HepG2 (cell line): Measurements from ENCODE around the gene MEA1. TPM values are rescaled to one million over a fixed set of nuclear protein-coding genes. Genes with fewer than 3 reads are reported as not detected.

Experiments
- FOXA1 ChIP-seq, 2 experiments: fragments of 450-650 bp in 1 of 2; sonication (generic) in 1 of 2; formaldehyde crosslinking in 1 of 2; IDR thresholded peaks; 2 replicates each; pipeline versions ENCODE4 v1.4.0 to v1.6.1; 2016 to 2020; ENCODE audit warnings: missing genetic modification reagents in 1 of 2
- KDM6A ChIP-seq: IDR thresholded peaks from 2 replicates; pipeline ENCODE4 v1.6.1; 2016; ENCODE audit warnings: low read depth
- KLF11 ChIP-seq: IDR thresholded peaks from 2 replicates; pipeline ENCODE4 v1.6.1; 2016; ENCODE audit warnings: missing compliant biosample characterization
- MAFG ChIP-seq: sonication (generic); formaldehyde crosslinking; IDR thresholded peaks from 2 replicates; pipeline ENCODE4 v1.5.1; 2020; ENCODE audit warnings: mild to moderate bottlenecking, missing genetic modification reagents
- MBNL3 ChIP-seq: fragments of 250-450 bp; sonication (Bioruptor Pico); conservative IDR thresholded peaks from 2 replicates; pipeline ENCODE4 v1.8.0; 2022; ENCODE audit warnings: mild to moderate bottlenecking, inconsistent platforms
- MED1 ChIP-seq: sonication (generic); formaldehyde crosslinking; IDR thresholded peaks from 2 replicates; pipeline ENCODE4 v1.4.0; 2020; ENCODE audit warnings: missing genetic modification reagents
- MED8 ChIP-seq: sonication (generic); formaldehyde crosslinking; IDR thresholded peaks from 2 replicates; pipeline ENCODE4 v1.8.1; 2023; ENCODE audit warnings: mild to moderate bottlenecking, missing genetic modification reagents; ENCODE audit not compliant: insufficient replicate concordance
- MXI1 ChIP-seq: IDR thresholded peaks from 3 replicates; pipeline ENCODE4 v1.6.1; 2012; ENCODE audit warnings: low read depth, low read length, inconsistent platforms, borderline replicate concordance
- NCOA5 ChIP-seq: sonication (generic); formaldehyde crosslinking; IDR thresholded peaks from 2 replicates; pipeline ENCODE4 v1.4.0; 2020; ENCODE audit warnings: missing genetic modification reagents
- SRY ChIP-seq: sonication (generic); formaldehyde crosslinking; IDR thresholded peaks from 2 replicates; pipeline ENCODE4 v1.8.0; 2022; ENCODE audit warnings: mild to moderate bottlenecking, missing genetic modification reagents
- SYNCRIP ChIP-seq: fragments of 200-400 bp; formaldehyde crosslinking; IDR thresholded peaks from 2 replicates; pipeline ENCODE4 v1.6.1; 2018; ENCODE audit warnings: mild to moderate bottlenecking, low read depth, low read length; ENCODE audit not compliant: insufficient read depth
- ZC3H4 ChIP-seq: sonication (generic); formaldehyde crosslinking; IDR thresholded peaks from 2 replicates; pipeline ENCODE4 v1.4.0; 2020; ENCODE audit warnings: missing genetic modification reagents, borderline replicate concordance
- ZFP82 ChIP-seq: sonication (generic); formaldehyde crosslinking; IDR thresholded peaks from 2 replicates; pipeline ENCODE4 v1.5.1; 2020; ENCODE audit warnings: mild to moderate bottlenecking, missing genetic modification reagents, borderline replicate concordance
- ZFY ChIP-seq: sonication (generic); formaldehyde crosslinking; IDR thresholded peaks from 2 replicates; pipeline ENCODE4 v1.4.0; 2020; ENCODE audit warnings: missing genetic modification reagents
- ZNF33A ChIP-seq: sonication (generic); formaldehyde crosslinking; IDR thresholded peaks from 2 replicates; pipeline ENCODE4 v1.5.1; 2020; ENCODE audit warnings: missing genetic modification reagents, mild to moderate bottlenecking, moderate library complexity, borderline replicate concordance
- ZNF589 ChIP-seq: sonication (generic); formaldehyde crosslinking; conservative IDR thresholded peaks from 2 replicates; pipeline ENCODE4 v1.8.0; 2022; ENCODE audit warnings: mild to moderate bottlenecking, moderate library complexity, missing genetic modification reagents
- ZNF670 ChIP-seq: sonication (generic); formaldehyde crosslinking; IDR thresholded peaks from 2 replicates; pipeline ENCODE4 v1.8.0; 2022; ENCODE audit warnings: mild to moderate bottlenecking, missing genetic modification reagents, borderline replicate concordance
- ZNF749 ChIP-seq: sonication (generic); formaldehyde crosslinking; IDR thresholded peaks from 2 replicates; pipeline ENCODE4 v1.8.0; 2022; ENCODE audit warnings: mild to moderate bottlenecking, missing genetic modification reagents, moderate library complexity, borderline replicate concordance
- ZSCAN9 ChIP-seq: IDR thresholded peaks from 2 replicates; pipeline ENCODE4 v1.6.1; 2016; ENCODE audit warnings: borderline replicate concordance
- polyA plus RNA-seq, 8 experiments: library from polyadenylated mRNA; depleted of rRNA in 3 of 8; stranded (reverse) in 7 of 8; unstranded in 1 of 8; fragments of >200 nt; fragmentation: Illumina TruSeq in 4 of 8; extraction: Trizol in 4 of 8; gene quantifications; 2 replicates each; pipeline versions ENCODE4 v1.2.1 to v1.2.3, GENCODE V29; 2011 to 2016; ENCODE audit warnings: low read depth in 4 of 8, missing spikeins in 1 of 8, mixed read lengths in 1 of 8; ENCODE audit not compliant: insufficient read depth in 1 of 8
- total RNA-seq, 5 experiments: library from RNA; depleted of rRNA; stranded (reverse); fragments of >200 nt; fragmentation: Illumina TruSeq; extraction: Trizol; gene quantifications; 2 replicates each; pipeline ENCODE4 v1.2.3, GENCODE V29; 2016; ENCODE audit warnings: low read depth in 1 of 5
- TF ChIP-seq, protein P1 (sequence below): sonication (generic); formaldehyde crosslinking; IDR thresholded peaks from 2 replicates; pipeline ENCODE4 v1.5.1; 2020; ENCODE audit warnings: missing genetic modification reagents, mild to moderate bottlenecking, borderline replicate concordance
- TF ChIP-seq, protein P2 (sequence below): sonication (generic); formaldehyde crosslinking; IDR thresholded peaks from 2 replicates; pipeline ENCODE4 v1.5.1; 2020; ENCODE audit warnings: missing genetic modification reagents, mild to moderate bottlenecking, borderline replicate concordance
- TF ChIP-seq, protein P3 (sequence below): sonication (generic); formaldehyde crosslinking; IDR thresholded peaks from 2 replicates; pipeline ENCODE4 v1.4.0; 2020; ENCODE audit warnings: missing genetic modification reagents
- TF ChIP-seq, protein P4 (sequence below): sonication (generic); formaldehyde crosslinking; IDR thresholded peaks from 2 replicates; pipeline ENCODE4 v1.4.0; 2020; ENCODE audit warnings: missing genetic modification reagents, mild to moderate bottlenecking, borderline replicate concordance

The MEA1 gene
- total and polyA plus RNA-seq, 2 of the 13 experiments (the other 11 are each of a cell fraction or from before 2014, with no cell fraction given), result 75.6 to 86.2 TPM

DNA sequence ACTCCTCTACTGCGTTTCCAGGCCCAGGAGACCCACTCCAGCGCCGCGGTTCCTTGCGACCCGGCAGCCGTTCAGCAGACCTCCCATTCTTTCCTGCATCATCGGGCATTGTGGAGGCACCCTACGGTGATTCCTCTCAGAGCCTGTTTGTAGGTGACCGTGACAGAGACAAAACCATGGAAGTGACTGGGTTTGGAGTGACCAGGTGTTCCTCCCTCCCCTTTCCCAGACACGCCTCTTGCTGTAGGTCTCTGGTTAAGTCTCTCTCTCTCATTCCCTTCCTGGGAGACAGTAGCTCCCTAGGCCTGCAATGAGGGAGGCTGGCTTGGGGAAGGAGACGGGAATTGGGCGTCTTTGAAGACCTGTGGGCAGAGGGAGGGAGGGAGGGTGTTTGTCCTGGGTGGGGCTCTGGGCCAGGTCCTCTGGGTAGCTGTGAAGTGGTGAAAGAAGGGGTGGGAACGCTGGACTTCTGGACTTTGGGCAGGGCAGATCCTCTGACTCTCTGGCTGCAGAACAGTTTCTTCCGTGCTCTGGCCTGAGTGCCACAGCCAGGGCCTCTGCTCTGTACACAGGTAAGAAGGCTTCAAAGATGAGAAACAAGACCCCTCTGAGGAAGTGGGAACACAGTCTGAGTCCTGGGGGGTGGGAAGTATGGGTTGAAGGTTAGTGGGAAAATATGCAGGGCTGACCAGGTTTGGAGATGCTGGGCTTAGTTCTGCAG lies 46.4 kb upstream of the MEA1 start (continued):
- TF ChIP-seq, protein P1, sequence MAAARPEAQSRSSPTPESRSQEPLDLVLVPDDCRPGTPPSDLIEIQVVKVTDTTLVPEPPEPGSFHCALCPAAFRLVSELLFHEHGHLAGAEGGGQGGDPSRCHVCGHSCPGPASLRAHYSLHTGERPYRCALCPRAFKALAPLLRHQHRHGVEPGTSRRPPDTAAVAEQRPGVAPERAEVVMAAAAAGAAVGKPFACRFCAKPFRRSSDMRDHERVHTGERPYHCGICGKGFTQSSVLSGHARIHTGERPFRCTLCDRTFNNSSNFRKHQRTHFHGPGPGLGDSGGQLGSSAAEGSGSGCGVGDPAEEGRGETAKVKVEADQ (CRISPR knock-in tag), result peak; percentile 61
- TF ChIP-seq, protein P2, sequence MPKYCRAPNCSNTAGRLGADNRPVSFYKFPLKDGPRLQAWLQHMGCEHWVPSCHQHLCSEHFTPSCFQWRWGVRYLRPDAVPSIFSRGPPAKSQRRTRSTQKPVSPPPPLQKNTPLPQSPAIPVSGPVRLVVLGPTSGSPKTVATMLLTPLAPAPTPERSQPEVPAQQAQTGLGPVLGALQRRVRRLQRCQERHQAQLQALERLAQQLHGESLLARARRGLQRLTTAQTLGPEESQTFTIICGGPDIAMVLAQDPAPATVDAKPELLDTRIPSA (CRISPR knock-in tag), result no peak
- TF ChIP-seq KLF11 (CRISPR knock-in tag) (0 out of 2 replicates have a peak, but pooled peaks have one; percentile 69), ZNF670 (peak; percentile 81; the same call in 1 of the 2 replicates), ZFP82 (0 out of 2 replicates have a peak, but pooled peaks have one; percentile 89), ZNF33A (CRISPR knock-in tag) (no peak), MXI1 (0 out of 3 replicates have a peak, but pooled peaks have one; percentile 5), ZSCAN9 (peak; percentile 73; the same call in 1 of the 2 replicates), MED1 (CRISPR knock-in tag) (peak; percentile 58; the same call in 1 of the 2 replicates), KDM6A (CRISPR knock-in tag) (peak; percentile 73), MBNL3 (CRISPR knock-in tag) (no peak), SYNCRIP (no peak), MAFG (CRISPR knock-in tag) (no peak), MED8 (no peak), NCOA5 (no peak), ZFY (CRISPR knock-in tag) (peak; percentile 56), SRY (peak; percentile 54; the same call in 1 of the 2 replicates), ZNF749 (CRISPR knock-in tag) (0 out of 2 replicates have a peak, but pooled peaks have one; percentile 24), ZNF589 (CRISPR knock-in tag) (0 out of 2 replicates have a peak, but pooled peaks have one; percentile 58), FOXA1 (IDR thresholded peaks at IDR 0.05) (no peak), FOXA1 (CRISPR knock-in tag; IDR thresholded peaks at IDR 0.05) (peak; percentile 15; the same call in 1 of the 2 replicates), ZC3H4 (0 out of 2 replicates have a peak, but pooled peaks have one; percentile 76)
- TF ChIP-seq, protein P3, sequence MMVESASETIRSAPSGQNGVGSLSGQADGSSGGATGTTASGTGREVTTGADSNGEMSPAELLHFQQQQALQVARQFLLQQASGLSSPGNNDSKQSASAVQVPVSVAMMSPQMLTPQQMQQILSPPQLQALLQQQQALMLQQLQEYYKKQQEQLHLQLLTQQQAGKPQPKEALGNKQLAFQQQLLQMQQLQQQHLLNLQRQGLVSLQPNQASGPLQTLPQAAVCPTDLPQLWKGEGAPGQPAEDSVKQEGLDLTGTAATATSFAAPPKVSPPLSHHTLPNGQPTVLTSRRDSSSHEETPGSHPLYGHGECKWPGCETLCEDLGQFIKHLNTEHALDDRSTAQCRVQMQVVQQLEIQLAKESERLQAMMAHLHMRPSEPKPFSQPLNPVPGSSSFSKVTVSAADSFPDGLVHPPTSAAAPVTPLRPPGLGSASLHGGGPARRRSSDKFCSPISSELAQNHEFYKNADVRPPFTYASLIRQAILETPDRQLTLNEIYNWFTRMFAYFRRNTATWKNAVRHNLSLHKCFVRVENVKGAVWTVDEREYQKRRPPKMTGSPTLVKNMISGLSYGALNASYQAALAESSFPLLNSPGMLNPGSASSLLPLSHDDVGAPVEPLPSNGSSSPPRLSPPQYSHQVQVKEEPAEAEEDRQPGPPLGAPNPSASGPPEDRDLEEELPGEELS, result peak; percentile 47; the same call in 1 of the 2 replicates
- TF ChIP-seq, protein P4, sequence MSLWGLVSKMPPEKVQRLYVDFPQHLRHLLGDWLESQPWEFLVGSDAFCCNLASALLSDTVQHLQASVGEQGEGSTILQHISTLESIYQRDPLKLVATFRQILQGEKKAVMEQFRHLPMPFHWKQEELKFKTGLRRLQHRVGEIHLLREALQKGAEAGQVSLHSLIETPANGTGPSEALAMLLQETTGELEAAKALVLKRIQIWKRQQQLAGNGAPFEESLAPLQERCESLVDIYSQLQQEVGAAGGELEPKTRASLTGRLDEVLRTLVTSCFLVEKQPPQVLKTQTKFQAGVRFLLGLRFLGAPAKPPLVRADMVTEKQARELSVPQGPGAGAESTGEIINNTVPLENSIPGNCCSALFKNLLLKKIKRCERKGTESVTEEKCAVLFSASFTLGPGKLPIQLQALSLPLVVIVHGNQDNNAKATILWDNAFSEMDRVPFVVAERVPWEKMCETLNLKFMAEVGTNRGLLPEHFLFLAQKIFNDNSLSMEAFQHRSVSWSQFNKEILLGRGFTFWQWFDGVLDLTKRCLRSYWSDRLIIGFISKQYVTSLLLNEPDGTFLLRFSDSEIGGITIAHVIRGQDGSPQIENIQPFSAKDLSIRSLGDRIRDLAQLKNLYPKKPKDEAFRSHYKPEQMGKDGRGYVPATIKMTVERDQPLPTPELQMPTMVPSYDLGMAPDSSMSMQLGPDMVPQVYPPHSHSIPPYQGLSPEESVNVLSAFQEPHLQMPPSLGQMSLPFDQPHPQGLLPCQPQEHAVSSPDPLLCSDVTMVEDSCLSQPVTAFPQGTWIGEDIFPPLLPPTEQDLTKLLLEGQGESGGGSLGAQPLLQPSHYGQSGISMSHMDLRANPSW (CRISPR knock-in tag), result 0 out of 2 replicates have a peak, but pooled peaks have one; percentile 89
